H1 (cell line): Measurements from ENCODE around the gene ICOSLG. TPM values are rescaled to one million over a fixed set of nuclear protein-coding genes. Genes with fewer than 3 reads are reported as not detected.

Experiments
- BACH1 ChIP-seq: IDR thresholded peaks from 2 replicates; pipeline ENCODE4 v1.6.1; 2012; ENCODE audit warnings: low read length, improper control_type of control experiment
- SIX5 ChIP-seq: IDR thresholded peaks from 2 replicates; pipeline ENCODE4 v1.6.1; 2011; ENCODE audit warnings: mild to moderate bottlenecking, low read depth, low read length
- polyA plus RNA-seq, 7 experiments: library from polyadenylated mRNA; depleted of rRNA in 3 of 7; stranded (reverse) in 5 of 7; unstranded in 2 of 7; fragments of >200 nt in 5 of 7; fragments of 200-250 nt in 2 of 7; gene quantifications; 1 replicate in 5 of 7; 2 replicates in 1 of 7; 4 replicates in 1 of 7; pipeline versions ENCODE4 v1.2.1 to v1.2.3, GENCODE V29; 2011 to 2013; ENCODE audit warnings: missing spikeins in 2 of 7, mixed read lengths in 2 of 7
- total RNA-seq: library from RNA; stranded (reverse); fragmentation: NEBNext Ultra II Directional; extraction: Animal tissue kit (Norgen Biotek cat#: 25700); gene quantifications from 2 replicates; pipeline ENCODE4 v1.2.1, GENCODE V29; 2021
- TF ChIP-seq, protein P1 (sequence below): fragments of 300-600 bp; sonication (generic); IDR thresholded peaks from 2 replicates; pipeline ENCODE4 v1.7.1; 2012; ENCODE audit warnings: low read length, moderate library complexity, mild to moderate bottlenecking, inconsistent platforms; ENCODE audit not compliant: insufficient replicate concordance

The ICOSLG gene
- total and polyA plus RNA-seq, 2 of the 8 experiments (the other 6 are each of a cell fraction or from before 2014, with no cell fraction given): 2.3 to 5.5 TPM

DNA sequence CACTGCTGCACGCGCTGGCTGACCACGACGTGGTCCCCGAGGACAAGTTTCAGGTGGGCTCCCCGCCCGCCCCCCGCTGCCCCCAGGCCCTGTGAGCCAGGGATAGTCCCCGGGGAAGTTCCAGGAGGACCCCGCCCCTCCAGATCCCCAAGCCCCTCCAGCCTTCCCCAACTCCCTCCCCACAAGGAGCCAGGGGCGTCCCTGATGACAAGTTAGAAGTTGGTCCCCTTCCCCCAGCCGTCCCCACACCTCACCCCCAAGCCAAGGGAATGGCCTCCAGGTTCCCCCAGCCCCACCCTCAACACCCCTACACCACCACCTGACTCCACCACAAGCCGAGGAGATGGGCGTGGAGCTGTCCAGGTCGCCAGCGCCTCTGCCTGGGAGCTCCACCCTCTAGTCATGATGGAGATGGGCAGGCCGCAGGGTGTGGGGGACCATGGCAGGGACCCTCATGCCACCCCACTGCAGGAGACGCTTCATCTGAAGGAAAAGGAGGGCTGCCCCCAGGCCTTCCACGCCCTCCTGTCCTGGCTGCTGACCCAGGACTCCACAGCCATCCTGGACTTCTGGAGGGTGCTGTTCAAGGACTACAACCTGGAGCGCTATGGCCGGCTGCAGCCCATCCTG is 45.5 kb upstream of the ICOSLG start (continued):
- TF ChIP-seq, protein P1, sequence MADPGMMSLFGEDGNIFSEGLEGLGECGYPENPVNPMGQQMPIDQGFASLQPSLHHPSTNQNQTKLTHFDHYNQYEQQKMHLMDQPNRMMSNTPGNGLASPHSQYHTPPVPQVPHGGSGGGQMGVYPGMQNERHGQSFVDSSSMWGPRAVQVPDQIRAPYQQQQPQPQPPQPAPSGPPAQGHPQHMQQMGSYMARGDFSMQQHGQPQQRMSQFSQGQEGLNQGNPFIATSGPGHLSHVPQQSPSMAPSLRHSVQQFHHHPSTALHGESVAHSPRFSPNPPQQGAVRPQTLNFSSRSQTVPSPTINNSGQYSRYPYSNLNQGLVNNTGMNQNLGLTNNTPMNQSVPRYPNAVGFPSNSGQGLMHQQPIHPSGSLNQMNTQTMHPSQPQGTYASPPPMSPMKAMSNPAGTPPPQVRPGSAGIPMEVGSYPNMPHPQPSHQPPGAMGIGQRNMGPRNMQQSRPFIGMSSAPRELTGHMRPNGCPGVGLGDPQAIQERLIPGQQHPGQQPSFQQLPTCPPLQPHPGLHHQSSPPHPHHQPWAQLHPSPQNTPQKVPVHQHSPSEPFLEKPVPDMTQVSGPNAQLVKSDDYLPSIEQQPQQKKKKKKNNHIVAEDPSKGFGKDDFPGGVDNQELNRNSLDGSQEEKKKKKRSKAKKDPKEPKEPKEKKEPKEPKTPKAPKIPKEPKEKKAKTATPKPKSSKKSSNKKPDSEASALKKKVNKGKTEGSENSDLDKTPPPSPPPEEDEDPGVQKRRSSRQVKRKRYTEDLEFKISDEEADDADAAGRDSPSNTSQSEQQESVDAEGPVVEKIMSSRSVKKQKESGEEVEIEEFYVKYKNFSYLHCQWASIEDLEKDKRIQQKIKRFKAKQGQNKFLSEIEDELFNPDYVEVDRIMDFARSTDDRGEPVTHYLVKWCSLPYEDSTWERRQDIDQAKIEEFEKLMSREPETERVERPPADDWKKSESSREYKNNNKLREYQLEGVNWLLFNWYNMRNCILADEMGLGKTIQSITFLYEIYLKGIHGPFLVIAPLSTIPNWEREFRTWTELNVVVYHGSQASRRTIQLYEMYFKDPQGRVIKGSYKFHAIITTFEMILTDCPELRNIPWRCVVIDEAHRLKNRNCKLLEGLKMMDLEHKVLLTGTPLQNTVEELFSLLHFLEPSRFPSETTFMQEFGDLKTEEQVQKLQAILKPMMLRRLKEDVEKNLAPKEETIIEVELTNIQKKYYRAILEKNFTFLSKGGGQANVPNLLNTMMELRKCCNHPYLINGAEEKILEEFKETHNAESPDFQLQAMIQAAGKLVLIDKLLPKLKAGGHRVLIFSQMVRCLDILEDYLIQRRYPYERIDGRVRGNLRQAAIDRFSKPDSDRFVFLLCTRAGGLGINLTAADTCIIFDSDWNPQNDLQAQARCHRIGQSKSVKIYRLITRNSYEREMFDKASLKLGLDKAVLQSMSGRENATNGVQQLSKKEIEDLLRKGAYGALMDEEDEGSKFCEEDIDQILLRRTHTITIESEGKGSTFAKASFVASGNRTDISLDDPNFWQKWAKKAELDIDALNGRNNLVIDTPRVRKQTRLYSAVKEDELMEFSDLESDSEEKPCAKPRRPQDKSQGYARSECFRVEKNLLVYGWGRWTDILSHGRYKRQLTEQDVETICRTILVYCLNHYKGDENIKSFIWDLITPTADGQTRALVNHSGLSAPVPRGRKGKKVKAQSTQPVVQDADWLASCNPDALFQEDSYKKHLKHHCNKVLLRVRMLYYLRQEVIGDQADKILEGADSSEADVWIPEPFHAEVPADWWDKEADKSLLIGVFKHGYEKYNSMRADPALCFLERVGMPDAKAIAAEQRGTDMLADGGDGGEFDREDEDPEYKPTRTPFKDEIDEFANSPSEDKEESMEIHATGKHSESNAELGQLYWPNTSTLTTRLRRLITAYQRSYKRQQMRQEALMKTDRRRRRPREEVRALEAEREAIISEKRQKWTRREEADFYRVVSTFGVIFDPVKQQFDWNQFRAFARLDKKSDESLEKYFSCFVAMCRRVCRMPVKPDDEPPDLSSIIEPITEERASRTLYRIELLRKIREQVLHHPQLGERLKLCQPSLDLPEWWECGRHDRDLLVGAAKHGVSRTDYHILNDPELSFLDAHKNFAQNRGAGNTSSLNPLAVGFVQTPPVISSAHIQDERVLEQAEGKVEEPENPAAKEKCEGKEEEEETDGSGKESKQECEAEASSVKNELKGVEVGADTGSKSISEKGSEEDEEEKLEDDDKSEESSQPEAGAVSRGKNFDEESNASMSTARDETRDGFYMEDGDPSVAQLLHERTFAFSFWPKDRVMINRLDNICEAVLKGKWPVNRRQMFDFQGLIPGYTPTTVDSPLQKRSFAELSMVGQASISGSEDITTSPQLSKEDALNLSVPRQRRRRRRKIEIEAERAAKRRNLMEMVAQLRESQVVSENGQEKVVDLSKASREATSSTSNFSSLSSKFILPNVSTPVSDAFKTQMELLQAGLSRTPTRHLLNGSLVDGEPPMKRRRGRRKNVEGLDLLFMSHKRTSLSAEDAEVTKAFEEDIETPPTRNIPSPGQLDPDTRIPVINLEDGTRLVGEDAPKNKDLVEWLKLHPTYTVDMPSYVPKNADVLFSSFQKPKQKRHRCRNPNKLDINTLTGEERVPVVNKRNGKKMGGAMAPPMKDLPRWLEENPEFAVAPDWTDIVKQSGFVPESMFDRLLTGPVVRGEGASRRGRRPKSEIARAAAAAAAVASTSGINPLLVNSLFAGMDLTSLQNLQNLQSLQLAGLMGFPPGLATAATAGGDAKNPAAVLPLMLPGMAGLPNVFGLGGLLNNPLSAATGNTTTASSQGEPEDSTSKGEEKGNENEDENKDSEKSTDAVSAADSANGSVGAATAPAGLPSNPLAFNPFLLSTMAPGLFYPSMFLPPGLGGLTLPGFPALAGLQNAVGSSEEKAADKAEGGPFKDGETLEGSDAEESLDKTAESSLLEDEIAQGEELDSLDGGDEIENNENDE: no peak
- TF ChIP-seq SIX5: no peak
- TF ChIP-seq BACH1: no peak
